Measurements from ENCODE around the gene DDAH2.

The DDAH2 gene

GRCh38 chr6:31680226-31681134 is 48.6 kb downstream of the DDAH2 start, which contains the start of gene LY6G5C:
Gene LY6G5C, minus strand, starts transcription at chr6:31681067. Its CDS starts 694 bp downstream, at chr6:31680373.
- 0 out of 2 replicates have a peak, but pooled peaks have one; percentile 4 for TF ChIP-seq TAF1 (IDR thresholded peaks at IDR 0.05; ENCODE audit: low read depth)
- TF ChIP-seq USF1 (IDR thresholded peaks at IDR 0.05), result no peak
- TF ChIP-seq RAD21 (IDR thresholded peaks at IDR 0.05; ENCODE audit: low read depth), result peak; percentile 97
- no peak for TF ChIP-seq EGR1 (IDR thresholded peaks at IDR 0.05)
- TF ChIP-seq YY1 (IDR thresholded peaks at IDR 0.05; ENCODE audit: low read depth), result peak; percentile 73

GRCh38 chr6:31677955-31678354 is 51.1 kb downstream of the DDAH2 start:
- no peak for TF ChIP-seq USF1 (IDR thresholded peaks at IDR 0.05)
- TF ChIP-seq RAD21 (IDR thresholded peaks at IDR 0.05; ENCODE audit: low read depth), result no peak
- no peak for TF ChIP-seq MAX (IDR thresholded peaks at IDR 0.05)

Data from Ishikawa (cell line).